HG03103 (cell line): Measurements from ENCODE around the gene CCM2.

ENCODE experiments used
- ATAC-seq: cut with Tn5 transposase; IDR thresholded peaks from one replicate; pipeline ENCODE4 v1.9.1; 2021; ENCODE audit warnings: low read depth; ENCODE audit not compliant: unreplicated experiment

The CCM2 gene

GRCh38 chr7:45000093-45001032 is at the start of gene CCM2:
Gene CCM2 (plus strand): TSS chr7:45000201. CDS start chr7:45000334, 133 bp downstream.
- no peak for ATAC-seq

GRCh38 chr7:44953156-44953555 is 46.8 kb upstream of the CCM2 start:
- ATAC-seq = no peak

GRCh38 chr7:44955733-44956132 is 44.3 kb upstream of the CCM2 start:
- ATAC-seq = no peak

- no peak for ATAC-seq
Observed at GRCh38 chr7:44956157-44956766, 43.7 kb upstream of the CCM2 start.

DNA sequence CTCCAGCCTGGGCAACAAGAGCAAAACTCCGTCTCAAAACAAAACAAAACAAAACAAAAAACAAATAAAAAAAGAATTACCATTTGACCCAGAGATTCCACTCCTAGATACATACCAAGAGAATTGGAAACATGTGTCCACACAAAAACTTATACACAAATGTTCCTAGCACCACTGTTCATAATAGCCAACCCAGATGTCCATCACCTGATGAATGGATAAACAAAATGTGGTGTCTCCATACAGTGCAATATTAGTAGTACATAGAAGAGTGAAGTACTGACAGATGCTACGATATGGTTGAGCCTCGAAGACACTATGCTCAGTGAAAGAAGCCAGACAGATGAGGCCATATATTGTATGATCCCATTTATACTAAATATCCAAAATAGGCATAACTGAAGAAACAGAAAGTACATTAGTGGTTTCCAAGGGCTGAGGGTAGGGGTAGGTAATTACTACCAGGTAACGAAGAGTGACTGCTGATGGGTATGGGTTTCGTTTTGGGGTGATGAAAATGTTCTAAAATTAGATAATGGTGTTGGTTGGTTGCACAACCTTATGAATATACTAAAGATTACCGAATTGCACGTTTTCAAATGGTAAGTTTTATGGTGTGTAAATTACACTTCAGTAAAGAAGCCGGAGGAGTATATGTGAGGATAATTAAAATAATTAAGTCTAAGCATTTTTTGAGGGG is 41.2 kb upstream of the CCM2 start:
- ATAC-seq = no peak

GRCh38 chr7:44959433-44959951 is 40.5 kb upstream of the CCM2 start:
- ATAC-seq = no peak

- no peak for ATAC-seq
Observed at GRCh38 chr7:44960011-44960580, 39.9 kb upstream of the CCM2 start.

- no peak for ATAC-seq
Observed at GRCh38 chr7:44961844-44962482, 38.0 kb upstream of the CCM2 start.

- no peak for ATAC-seq
Observed at GRCh38 chr7:44962483-44963251, 37.3 kb upstream of the CCM2 start.

GRCh38 chr7:44963364-44964290 is 36.4 kb upstream of the CCM2 start:
- ATAC-seq = no peak

DNA sequence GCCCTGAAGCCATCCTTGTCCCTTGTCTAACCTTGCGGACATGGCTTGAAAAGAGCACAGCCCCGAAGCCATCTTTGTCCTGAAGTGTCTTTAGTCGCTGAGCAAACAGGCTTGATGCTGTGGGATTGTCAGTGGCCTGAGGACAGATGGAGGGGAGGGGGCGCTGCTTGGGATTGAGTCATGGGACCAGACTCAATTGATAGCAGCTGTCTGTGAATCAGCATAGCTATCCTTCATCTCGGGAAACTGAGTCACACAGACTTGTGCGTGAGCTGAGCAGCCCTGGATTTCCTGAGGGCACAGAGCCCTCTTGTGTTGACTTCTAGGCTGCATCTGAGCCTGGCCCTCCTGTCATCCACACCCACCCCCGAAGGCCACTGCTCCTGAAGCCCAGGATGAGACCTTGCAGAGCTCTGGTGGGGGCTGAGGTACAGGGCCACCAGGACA is 35.6 kb upstream of the CCM2 start:
- no peak for ATAC-seq

GRCh38 chr7:44964831-44965440 is 35.1 kb upstream of the CCM2 start:
- no peak for ATAC-seq

DNA sequence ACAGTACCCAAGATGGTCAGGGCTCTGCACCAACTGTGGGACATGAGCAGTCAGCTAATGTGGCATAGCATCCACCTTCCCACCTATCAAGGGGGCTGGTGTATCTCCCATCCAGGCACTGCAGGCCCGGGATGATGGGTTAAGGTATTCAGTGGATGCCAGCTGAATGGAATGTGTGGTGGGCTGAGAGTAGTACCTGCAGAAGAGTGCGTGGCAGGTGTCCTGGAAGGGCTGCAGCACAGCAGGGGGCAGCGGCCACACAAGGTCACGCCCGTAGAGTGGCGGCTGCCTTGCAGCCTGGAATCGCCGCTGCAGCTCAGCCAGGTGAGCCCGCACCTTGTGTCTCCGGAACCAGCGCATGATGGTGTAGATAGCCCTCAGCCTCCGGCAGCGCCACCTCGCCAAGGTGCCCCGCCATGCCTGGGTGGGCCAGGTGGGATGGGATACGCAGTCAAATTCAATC is 34.5 kb upstream of the CCM2 start:
- ATAC-seq = no peak

GRCh38 chr7:44965937-44966730 is 33.9 kb upstream of the CCM2 start:
- ATAC-seq = no peak

- ATAC-seq = no peak
Observed at GRCh38 chr7:44966731-44967538, 33.1 kb upstream of the CCM2 start.
